Hepatic stellate cell (primary cell): ENCODE measurements around the gene CD72.
"Not testable (repeated sequence)": the region's sequence is repeated elsewhere in the genome, so short reads cannot be mapped to it uniquely, and the experiment has no call there.

Source experiments
- DNase-seq: peaks from one replicate; pipeline ENCODE4 v3.0.0; 2011; ENCODE audit warnings: low spot score

Gene CD72

GRCh38 chr9:35588506-35588905, 29.7 kb downstream of the CD72 start:
- DNase-seq, result not testable (repeated sequence)

- DNase-seq, result not testable (repeated sequence)
These were observed 33.5 kb downstream of the CD72 start for GRCh38 chr9:35584681-35585080.

- not testable (repeated sequence) for DNase-seq
These were observed 34.7 kb downstream of the CD72 start for GRCh38 chr9:35583521-35583920.

- DNase-seq, result not testable (repeated sequence)
These were observed 38.5 kb downstream of the CD72 start for GRCh38 chr9:35579659-35580227.

GRCh38 chr9:35579130-35579529, 39.1 kb downstream of the CD72 start:
- no peak for DNase-seq

GRCh38 chr9:35577486-35577885, 40.7 kb downstream of the CD72 start:
- no peak for DNase-seq

GRCh38 chr9:35575478-35575877, 42.7 kb downstream of the CD72 start:
- no peak for DNase-seq

GRCh38 chr9:35574578-35575122, 43.6 kb downstream of the CD72 start:
- DNase-seq, result no peak

GRCh38 chr9:35570709-35571504, 47.3 kb downstream of the CD72 start:
- no peak for DNase-seq

- DNase-seq, result no peak
These were observed 49.0 kb downstream of the CD72 start for GRCh38 chr9:35569206-35569605.

GRCh38 chr9:35568196-35568595, 50.0 kb downstream of the CD72 start:
- DNase-seq, result no peak

GRCh38 chr9:35566417-35566816, 51.8 kb downstream of the CD72 start:
- peak; percentile 54 for DNase-seq

GRCh38 chr9:35564658-35565061, 53.6 kb downstream of the CD72 start:
- DNase-seq, result no peak

- no peak for DNase-seq
These were observed 54.4 kb downstream of the CD72 start for GRCh38 chr9:35563791-35564197.

- no peak for DNase-seq
These were observed 55.1 kb downstream of the CD72 start for GRCh38 chr9:35562895-35563780.

- no peak for DNase-seq
These were observed 56.5 kb downstream of the CD72 start for GRCh38 chr9:35561468-35562261.

- DNase-seq, result no peak
These were observed 57.4 kb downstream of the CD72 start for GRCh38 chr9:35560625-35561337.
